Measurements from ENCODE around the gene STIP1.

The STIP1 gene

DNA sequence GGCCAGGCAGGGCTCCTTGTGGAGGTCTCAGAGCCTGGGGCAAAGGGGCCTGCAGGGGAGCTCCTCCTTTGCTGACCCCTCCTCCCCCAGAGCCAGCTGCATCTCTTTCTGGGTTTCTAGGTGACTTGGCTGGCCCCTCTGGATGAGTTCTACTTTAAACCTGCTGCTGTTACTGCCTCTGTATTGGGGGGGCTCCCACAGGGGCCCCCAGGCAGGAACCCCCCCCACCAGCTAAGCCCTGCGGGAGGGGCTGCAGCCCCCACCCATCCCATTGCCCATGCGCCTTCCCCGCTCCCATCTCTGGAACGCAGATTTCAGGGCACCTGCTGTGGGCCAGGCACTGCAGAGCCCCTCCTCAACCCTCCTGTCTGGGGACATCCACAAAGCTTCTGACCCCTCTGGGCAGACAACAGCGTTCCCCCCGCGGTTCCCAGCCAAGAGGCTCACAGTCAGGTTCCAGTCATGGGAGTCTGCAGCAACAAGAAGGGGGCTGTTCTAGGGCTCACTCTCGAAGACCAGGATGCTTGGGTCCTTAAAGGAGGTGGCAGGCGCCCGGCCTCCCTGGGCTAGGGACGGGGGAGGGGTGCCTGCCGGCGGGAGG lies 64.5 kb downstream of the STIP1 start:
- no peak for DNase-seq (ENCODE audit: low read depth in 2 of 2)

DNA sequence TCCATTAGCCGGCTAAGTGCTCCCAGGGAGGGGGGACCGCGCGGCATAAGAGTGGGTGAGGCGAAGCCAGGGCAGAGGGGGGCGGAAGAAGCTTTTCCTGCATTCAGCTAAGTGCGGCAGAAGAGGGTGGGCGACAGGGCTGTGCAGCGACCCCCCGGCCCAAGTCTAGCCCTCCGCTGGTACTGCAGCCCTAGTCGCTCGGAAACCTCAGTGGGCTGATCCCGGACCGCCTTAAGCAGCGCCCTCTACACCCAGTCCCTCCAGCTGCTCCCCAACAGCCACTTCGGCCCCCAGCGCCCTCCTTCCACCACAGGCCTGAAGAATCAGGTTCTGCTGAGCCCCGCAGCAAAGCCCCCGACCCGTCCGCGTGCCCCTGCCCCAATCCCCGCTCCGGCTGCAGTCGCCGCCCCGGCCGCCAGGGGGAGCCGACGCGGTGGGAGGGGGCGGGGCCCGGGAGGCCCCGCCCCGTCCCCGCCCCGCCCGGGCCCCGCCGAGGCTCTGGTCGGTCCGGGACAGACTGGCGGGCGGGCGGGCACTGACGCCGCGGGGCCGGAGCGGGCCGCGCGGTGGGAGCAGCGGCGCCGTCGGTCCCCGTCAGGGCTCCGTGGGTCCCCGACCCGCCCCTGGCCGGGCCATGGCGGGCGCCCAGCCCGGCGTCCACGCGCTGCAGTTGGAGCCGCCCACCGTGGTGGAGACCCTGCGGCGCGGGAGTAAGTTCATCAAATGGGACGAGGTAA lies 65.2 kb downstream of the STIP1 start, which contains the start of gene PLCB3:
PLCB3 (plus strand) TSS at position 515 of the 737 bp plus-strand sequence; CDS start at position 635, 120 bp downstream.
- peak in 1 of 2 donors; percentile 39 for DNase-seq (ENCODE audit: low read depth in 2 of 2)

GRCh38 chr11:64251753-64252002 lies 65.7 kb downstream of the STIP1 start:
- no peak for DNase-seq (ENCODE audit: low read depth in 2 of 2)

DNA sequence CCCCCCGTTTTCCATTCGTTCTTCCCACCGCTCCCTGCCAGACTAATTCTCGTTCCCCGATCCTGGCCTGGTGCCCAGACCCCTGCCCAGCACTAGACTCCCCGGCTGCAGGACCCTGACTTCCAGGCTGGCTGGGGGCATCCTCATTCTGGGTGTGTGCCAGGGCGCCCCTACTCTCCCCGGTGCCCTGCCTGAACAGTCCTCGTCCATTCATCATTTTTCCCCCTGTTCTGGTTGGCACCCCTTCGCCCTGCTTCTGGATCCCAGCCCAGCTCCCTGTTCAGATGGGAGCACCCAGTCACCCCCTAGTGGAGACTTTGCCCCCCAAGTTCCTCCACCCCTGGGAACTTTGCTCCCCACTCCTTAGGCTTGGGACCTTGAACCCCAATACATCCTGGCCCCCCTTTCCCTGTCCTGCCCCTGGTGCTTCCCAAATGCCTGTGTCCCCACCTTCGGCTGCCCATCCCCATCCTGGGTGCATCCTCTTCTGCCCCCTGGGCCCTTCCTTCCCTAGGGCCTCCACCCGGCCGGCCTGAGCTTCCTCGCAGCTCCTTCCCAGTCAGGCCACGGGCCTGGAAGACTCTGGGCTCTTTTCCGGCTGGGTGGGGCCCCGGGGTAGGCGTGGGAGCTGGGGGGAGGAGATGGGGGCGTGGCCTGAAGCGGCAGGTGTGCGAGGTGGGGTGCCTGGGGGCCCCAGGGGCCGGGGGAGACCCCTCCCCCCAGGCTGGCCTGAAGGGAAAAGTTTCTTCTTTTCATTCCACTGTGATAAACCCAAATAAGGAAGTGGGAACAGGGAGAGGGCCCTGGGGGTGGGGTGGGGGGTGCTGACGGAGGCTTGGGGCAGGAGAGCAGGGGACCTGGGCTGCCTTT lies 66.3 kb downstream of the STIP1 start:
- no peak for DNase-seq (ENCODE audit: low read depth in 2 of 2)

DNA sequence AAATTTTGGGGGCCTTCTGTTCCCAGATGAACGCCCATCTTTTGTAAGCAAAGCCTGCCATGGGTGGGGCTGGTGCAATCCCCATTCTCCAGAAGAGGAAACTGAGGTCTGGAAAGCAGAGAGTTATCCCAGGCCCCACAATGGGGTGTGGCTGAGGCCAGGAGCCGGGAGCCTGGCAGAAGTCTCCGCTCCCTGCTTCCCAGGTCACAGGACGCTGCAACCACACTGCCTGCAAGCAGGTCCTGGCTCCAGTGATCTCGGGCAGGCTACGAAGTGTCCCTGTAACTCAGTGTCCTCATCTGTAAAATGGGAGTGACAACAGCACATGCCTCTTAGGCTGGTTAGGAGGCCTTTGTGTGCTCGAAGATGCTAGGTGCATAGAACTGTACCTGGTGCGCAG lies 67.1 kb downstream of the STIP1 start:
- no peak for DNase-seq (ENCODE audit: low read depth in 2 of 2)

GRCh38 chr11:64253481-64253880 lies 67.5 kb downstream of the STIP1 start:
- no peak for DNase-seq (ENCODE audit: low read depth in 2 of 2)

Data from stimulated activated CD8-positive, alpha-beta memory T cell treated with anti-CD3 and anti-CD28 coated beads, Interleukin-15, amount 100 ng/mL, for 48 hours (primary cell).